Activated gamma-delta T cell treated with Interleukin-2 at 50 U/mL for 16 hours (primary cell): ENCODE data around the gene CD33.

Source experiments
- DNase-seq: peaks from one replicate; pipeline ENCODE4 v3.0.0-alpha.2; 2020

The CD33 gene

DNA sequence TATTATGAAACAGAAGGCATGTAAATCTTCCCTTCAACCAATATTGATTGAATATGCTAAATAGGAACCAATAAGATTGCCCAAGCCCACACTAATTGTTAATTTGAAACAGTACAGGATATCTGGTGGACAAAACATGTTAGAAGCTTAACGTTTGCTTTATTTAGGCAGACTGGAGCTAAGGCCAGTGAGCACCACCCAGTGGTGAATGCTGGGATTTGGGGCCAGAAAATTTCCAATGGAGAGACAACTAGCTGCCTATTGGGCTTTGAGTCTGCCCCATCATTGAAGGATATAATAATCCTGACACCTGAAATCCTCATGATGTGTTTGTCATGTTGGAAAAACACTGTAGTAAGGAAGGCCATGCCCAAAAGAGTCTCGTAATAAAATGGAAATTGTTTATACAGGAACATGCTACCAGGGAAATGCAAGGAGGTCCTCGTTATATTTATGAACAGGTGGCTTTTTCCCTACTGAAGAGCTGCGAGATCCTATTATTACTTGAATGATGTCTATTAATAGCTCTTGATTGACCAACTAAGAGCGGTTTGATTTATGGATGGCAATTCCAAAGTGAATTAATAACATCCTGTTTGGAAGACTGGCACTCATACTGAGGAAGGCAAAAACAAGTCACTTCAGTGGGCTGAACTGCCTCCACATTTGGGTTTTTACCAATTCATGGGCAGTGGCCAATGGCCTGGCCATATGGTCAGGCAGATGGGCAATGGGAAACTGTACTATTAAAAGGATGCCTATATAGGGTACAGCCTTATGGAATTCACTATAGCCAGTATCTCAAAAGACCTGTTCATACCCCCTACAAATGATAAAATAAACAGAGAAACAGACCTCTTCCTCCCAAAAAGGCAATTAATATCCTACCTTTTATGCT, 34.7 kb downstream of the CD33 start:
- peak; percentile 35 for DNase-seq

DNA sequence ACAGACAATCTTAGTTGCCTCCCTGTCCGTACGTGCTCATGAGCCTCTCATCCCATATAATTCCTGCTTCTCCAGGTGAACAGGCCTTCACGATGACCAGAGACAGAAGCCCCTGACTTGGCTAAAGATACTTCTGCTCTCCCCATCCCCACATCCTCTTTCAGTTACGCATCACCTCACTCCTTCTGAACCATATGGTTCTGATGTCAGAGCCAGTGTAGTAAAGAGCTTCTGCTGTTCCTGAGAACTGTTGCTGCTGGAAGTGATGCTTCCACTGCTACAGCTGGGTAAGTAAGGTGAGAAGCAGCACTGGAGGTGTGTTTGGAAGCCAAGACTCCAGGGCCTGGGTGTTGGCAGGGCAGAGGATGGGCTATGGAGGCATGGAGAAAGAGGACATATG, 38.9 kb downstream of the CD33 start:
- no peak for DNase-seq

DNA sequence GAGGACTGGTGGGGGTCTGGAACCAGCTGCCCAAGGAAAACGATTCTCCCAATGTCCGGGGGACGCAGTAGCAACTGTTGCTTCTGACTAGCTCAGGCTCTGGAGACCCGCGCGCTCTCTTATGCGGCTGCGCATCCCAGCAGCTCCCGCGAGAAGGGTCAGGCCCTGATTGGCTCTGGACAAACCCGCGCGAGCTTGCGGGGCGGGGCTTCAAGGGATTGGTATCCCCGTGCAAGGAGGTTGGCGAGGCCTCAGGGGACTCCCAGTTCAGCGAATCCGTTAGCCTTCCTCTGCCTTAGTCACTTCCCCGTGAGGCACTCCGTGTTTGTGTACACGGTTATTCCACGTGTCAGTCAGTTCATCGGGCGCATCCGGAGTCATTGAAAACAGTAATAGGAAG, 46.2 kb downstream of the CD33 start:
- no peak for DNase-seq

DNA sequence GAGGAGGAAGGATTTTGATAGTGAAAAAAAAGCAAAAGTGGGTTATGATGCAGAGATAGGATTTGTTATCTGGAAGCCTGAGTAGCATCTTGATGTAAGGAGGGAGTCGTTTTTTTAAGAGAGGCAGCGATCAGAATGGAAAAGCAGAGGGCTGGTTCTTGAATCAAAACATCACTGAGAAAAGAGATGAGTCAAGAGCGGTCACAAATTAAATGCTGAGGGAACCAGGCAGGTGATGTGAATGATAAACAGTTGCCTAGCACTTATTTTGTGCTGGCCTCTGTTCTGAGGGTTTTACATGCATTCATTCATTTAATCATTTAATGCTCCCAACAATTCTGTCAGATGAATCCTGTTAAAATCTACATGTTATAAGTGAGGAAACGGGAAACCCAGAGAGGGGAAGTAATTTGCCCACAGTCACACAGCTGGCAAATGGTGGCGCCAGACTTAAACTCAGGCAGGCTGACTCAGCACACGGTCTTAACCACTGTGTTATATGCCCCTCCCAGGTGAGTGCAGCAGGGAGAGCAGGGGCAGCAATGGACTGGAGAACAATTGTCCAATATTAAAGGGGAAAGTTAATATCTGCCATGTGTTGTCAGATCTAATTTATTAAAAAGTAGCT, 47.4 kb downstream of the CD33 start:
- peak; percentile 43 for DNase-seq

DNA sequence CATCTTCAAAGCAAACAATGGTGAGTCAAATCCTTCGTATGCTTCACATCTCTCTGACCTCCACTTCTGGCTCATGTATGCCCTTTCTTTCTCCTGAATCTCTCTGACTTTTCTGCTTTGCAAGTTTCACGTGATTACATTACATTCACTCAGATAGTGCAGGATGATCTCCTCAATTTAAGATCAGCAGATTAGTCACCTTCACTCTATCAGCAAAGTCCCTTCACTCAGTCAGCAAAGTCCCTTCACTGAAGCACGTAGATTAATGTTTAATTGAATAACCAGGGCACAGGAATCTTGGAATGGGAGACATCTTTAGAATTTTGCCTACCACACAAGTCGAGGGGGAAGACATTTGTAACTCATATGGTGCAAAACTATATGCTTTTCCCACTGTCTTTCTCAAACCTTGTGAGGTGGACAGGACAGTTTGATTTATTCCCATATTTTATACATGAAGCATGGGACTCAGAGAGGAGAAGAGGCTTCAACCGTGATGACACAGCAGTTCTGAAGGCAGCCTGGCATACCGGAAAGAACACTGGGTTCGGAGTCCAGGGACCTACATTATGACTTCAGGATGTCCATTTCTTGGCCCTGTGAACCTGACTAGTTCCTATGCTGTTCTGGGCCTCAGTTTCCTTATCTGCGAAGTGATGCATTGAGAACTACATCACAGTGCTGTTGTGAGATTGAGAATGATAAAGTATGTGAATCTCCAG, 49.3 kb downstream of the CD33 start:
- DNase-seq = no peak

DNA sequence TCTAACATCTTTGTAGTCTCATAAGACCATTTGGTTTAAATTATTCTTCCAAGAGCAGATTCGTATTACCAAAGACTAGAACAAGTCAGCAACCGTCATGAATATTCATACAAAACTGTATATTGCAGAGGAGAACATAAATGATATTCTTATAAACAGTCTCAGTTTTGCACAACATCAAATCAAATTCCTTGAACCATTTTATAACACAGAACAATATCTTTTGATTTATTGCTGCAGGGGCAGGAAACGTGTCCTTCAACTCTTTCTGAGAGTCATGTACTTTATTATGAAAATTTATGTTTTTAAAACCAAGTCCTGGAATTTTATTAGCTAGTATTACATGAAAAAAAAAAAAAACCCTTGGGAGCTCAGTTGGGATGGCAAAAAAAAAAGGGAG, 52.2 kb downstream of the CD33 start:
- DNase-seq = no peak

DNA sequence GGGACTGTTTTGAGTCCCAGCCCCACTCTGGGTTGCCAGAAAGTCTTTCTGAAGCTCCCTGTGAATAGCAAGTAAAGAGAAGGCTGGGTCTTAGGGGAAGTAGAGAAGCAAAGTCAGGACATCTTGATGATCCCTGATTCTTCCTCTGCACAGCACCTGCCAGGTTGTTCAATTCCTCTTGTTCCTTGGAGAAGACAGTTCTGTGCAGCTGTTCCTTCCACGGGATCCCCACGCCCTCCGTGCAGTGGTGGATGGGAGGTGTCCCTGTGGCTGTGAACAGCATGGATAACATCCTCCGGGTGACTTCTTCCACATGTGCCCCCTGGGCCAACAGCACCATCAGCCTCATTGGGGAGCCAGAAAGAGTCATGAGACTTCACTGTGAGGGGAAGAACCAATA, 57.5 kb downstream of the CD33 start:
- DNase-seq = no peak

DNA sequence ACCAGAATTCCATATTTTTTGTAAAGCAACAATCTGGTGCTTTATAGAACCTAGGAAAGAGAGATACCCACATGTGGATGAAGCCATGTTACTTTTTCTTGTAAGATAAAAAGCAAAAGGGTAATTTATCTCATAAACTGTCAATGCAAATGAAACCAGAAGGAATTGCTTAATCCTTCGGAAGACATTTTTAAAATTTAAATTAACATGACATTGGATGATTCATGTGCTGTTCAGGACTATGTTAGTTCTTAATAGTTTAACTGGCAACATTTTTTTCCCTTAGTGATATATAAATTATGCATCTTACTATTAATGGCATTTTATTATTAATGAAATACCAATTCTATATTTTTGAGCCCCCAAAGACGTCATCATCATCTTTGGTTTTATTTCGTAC, 60.8 kb downstream of the CD33 start:
- no peak for DNase-seq
